ENCODE results near the gene ENO4. TPM values are rescaled to one million over a fixed set of nuclear protein-coding genes. Genes with fewer than 3 reads are reported as not detected.

The ENO4 gene
- total RNA-seq, 1 experiment from 2014 or later, result not detected

DNA sequence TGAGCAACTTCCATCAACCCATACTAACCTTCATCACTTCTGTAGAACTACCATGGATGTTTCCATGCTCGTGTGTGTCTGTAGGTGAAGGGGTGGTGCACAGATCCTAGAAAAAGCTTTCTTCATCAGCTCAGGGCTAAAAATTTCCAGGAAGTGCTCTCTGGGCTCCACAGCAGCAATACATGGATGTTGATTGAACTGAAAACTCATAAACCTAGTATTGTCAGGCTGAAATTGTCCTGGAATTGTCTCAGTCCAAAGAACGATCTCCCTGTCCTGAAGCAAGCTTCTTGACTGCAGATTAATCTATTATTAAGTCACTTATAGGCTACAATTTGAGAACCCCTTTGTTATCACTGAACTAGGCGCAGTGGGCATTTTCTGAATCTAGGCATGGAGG is 39.8 kb downstream of the ENO4 start:
- H3K27me3 ChIP-seq (replicated peaks), result no peaks in the 10 kb centered on the region
- H3K27ac ChIP-seq, result peak overlapping the region; percentile 59
- H3K4me1 ChIP-seq (replicated peaks), result peaks cover 31% of the 10 kb centered on the region
- H3K36me3 ChIP-seq, result peaks cover 12% of the 10 kb centered on the region
- no peak overlapping the region for H3K4me3 ChIP-seq
- no peaks in the 10 kb centered on the region for H3K9me3 ChIP-seq (replicated peaks)
- DNase-seq (ENCODE audit: low read depth in 1 of 2, low spot score in 2 of 2), result no peak

DNA sequence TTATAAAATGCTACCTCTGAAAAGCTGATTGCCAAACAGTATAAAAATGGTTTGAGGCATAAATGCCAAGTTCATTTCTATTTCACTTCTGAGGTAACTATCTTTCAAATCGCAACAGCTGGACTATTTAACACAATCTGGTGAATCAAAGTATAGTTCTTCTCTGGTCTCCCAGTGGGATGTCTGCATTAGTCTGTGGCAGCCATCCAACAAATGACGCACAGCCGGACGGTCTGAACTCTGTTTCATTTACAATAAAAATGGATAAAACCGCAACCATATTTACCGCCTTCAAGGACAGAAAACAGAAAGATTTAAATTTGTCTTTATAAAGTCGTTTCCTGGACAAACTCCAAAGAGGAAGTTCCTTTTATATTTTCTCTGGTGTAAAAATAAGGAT is 41.9 kb downstream of the ENO4 start:
- DNase-seq (ENCODE audit: low read depth in 1 of 2, low spot score in 2 of 2), result peak; percentile 71 to 78
- Histone ChIP-seq H3K36me3 (0 out of 2 replicates have a peak, but pooled peaks cover 10% of the 10 kb centered on the region), H3K4me3 (no peak overlapping the region), H3K9me3 (replicated peaks) (no peaks in the 10 kb centered on the region), H3K27me3 (replicated peaks) (no peaks in the 10 kb centered on the region), H3K27ac (no peak overlapping the region), H3K4me1 (replicated peaks) (peaks cover 31% of the 10 kb centered on the region)

DNA sequence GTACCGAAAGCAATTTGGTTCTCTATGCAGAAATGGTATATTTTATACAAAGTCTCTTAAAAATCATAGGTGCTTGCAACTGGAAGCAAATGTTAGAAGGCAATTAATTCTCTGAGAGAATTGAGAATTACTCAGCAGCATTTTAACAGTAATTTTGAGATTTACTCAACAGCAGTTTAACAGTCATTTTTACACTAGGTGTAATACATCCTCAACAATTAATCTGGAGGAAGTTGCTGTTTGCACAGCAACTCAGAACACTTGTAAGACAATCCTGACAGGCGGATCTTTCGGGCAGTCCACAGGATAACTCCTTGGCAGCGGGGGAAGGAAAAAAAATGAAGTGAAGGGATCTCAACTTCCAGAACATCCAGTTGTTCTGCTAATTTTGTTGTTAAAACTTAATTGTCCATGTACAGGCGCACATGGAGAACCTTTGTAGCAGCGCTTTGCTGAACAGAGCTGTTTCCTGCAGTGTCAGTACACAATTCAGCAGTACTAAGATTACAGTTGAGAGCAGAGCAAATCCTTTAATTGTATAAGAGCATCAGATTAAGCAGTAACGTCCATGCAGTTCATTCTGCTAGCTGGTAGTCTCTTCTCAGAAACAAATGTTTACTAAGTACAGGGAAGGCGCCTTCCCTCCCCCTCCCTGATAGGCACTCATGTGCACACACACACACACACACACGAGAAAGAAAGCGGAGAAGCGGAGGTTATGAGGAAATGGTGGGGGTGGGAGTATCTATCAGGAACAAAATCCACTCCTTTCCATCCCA is 43.8 kb downstream of the ENO4 start:
- H3K9me3 ChIP-seq (replicated peaks), result no peaks in the 10 kb centered on the region
- no peak for DNase-seq (ENCODE audit: low read depth in 1 of 2, low spot score in 2 of 2)
- peaks cover 4% of the 10 kb centered on the region; the same call in 1 of the 2 replicates for H3K36me3 ChIP-seq
- H3K4me3 ChIP-seq, result no peak overlapping the region
- peaks cover 28% of the 10 kb centered on the region for H3K4me1 ChIP-seq (replicated peaks)
- no peaks in the 10 kb centered on the region for H3K27me3 ChIP-seq (replicated peaks)
- H3K27ac ChIP-seq, result no peak overlapping the region

DNA sequence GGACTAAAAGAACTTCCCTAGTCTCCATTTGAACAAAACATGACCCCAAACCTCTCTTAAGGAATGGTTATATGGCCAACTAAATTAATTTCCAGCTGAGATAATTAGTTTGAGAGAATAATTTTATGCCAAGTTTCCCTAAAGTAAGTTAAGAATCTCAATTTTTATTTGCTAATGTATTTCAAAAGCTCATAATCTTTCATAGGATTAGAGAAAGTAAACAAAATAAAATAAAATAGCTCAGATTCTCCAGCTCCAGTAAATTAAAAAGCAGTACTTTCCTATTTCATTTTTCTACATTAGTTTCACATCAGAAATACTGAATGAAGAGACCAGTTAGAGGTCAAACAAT is 44.4 kb downstream of the ENO4 start:
- no peak overlapping the region for H3K27ac ChIP-seq
- H3K9me3 ChIP-seq (replicated peaks), result no peaks in the 10 kb centered on the region
- H3K4me3 ChIP-seq, result no peak overlapping the region
- DNase-seq (ENCODE audit: low read depth in 1 of 2, low spot score in 2 of 2), result no peak
- H3K36me3 ChIP-seq, result peaks cover 4% of the 10 kb centered on the region; the same call in 1 of the 2 replicates
- H3K4me1 ChIP-seq (replicated peaks), result peaks cover 22% of the 10 kb centered on the region
- no peaks in the 10 kb centered on the region for H3K27me3 ChIP-seq (replicated peaks)

DNA sequence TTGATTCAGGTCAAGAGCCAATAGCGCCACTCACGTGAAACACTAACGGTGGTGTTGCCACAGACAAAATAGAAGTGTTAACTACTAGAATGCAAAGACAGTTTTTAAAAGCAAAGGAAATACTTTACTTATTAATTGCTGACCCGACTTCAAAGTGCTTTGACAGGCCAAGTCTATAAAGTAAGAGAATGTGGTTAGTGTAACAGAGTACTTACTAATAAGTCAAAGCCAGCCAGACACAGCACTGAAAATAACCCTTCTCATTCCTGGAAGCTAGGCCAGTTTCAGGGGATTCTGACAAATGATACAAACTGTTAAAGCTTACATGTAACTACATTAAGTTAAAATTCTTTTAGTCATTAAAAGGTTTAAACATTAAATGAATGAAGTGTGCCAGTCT is 50.3 kb downstream of the ENO4 start:
- Histone ChIP-seq H3K27ac (no peak overlapping the region), H3K4me3 (no peak overlapping the region), H3K27me3 (replicated peaks) (no peaks in the 10 kb centered on the region), H3K36me3 (peaks cover 10% of the 10 kb centered on the region), H3K4me1 (replicated peaks) (no peaks in the 10 kb centered on the region), H3K9me3 (replicated peaks) (no peaks in the 10 kb centered on the region)
- no peak for DNase-seq (ENCODE audit: low read depth in 1 of 2, low spot score in 2 of 2)

DNA sequence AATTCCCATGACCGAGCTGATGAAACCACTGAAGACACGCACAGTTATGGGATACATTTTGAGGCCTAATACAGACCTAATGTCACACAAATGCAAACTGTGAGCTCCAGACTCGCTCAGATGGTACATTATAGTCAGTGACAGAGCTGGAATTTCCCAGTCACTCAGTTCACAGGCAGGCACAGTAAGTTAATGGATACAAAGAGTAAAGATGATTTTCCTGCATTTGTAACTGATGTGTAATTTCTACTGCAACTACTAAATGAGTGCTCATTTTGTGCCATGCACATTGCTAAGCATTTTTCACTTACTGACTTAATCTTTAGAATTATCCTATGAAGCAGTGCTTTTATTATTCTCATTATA is 56.5 kb downstream of the ENO4 start:
- Histone ChIP-seq H3K27ac (no peak overlapping the region), H3K4me3 (no peak overlapping the region), H3K4me1 (replicated peaks) (no peaks in the 10 kb centered on the region), H3K36me3 (peaks cover 14% of the 10 kb centered on the region), H3K27me3 (replicated peaks) (no peaks in the 10 kb centered on the region), H3K9me3 (replicated peaks) (no peaks in the 10 kb centered on the region)
- DNase-seq (ENCODE audit: low read depth in 1 of 2, low spot score in 2 of 2), result no peak

DNA sequence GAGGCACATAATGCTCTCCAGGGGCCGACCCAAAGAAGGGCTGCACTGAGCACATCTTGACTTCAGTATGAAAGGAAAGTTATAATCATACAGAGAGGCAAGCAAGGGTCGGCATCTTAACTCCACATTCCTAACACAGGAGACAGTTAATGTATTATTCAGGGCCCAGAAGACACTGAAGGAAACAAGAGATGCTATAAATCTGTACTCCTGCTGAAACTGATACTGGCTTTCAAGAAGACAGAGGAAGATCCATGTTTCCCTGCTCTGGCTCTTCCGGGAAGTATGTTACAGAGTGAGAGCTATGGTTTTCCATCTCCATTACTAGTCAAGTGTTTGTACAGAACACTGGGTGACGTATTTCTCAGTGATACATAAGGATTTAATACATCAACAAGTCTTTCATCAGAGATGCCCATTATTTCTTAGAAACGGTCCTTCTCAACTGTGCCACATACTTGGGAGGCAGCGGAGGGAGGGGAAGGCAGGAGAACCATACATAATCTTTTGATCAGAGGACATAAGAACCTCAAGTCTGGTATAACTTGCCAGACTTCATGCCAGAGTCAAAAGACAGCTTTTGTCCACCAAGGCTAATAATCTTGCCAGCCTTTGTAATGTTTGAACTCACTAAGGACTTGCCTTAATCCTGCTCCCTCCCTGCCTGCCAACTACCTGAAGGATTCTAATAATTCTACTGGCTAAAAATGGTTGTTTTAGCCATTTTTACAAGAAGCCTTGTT is 58.1 kb downstream of the ENO4 start:
- no peaks in the 10 kb centered on the region for H3K4me1 ChIP-seq (replicated peaks)
- H3K27ac ChIP-seq, result no peak overlapping the region
- no peaks in the 10 kb centered on the region for H3K27me3 ChIP-seq (replicated peaks)
- peaks cover 23% of the 10 kb centered on the region for H3K36me3 ChIP-seq
- no peak for DNase-seq (ENCODE audit: low read depth in 1 of 2, low spot score in 2 of 2)
- H3K9me3 ChIP-seq (replicated peaks), result no peaks in the 10 kb centered on the region
- no peak overlapping the region for H3K4me3 ChIP-seq

DNA sequence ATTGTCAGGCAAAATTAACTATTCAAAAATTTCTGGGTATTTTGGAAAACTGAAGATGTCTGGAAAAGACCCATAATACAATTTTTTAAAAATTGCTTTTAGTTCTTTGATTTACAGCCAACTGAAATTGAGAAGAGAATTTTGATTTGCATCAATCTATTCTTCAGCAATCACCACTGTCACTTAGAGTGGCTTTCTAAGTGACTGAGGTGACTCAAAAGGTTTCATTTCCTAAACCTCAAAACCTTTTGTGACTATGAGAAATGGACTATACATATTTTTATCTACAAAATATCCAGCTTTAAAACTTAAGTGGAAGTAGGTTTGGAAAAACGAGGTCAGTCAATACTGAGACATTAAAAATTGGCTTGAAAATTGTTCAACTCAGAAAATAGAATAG is 60.0 kb downstream of the ENO4 start:
- H3K9me3 ChIP-seq (replicated peaks), result no peaks in the 10 kb centered on the region

DNA sequence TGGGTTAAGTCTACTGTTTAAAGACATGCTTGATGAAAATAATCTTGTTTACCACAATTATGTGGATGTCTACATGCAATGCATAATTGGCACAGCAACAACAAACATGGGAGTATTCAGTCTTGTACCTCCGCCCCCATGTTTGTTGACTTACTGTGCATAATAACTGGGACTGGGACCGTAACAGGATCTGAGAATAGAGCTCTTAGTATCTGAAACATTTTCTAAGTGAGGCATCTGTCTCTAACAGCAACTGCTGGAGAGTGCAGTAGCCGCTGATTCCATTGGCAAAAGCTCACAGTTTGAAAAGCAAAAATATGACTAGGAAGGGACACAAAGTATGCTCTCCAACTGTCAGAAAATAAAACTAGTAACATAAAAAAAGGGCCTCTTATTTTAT is 61.6 kb downstream of the ENO4 start:
- no peak overlapping the region for H3K27ac ChIP-seq
- H3K27me3 ChIP-seq (replicated peaks), result no peaks in the 10 kb centered on the region
- no peaks in the 10 kb centered on the region for H3K9me3 ChIP-seq (replicated peaks)
- H3K36me3 ChIP-seq, result peaks cover 40% of the 10 kb centered on the region
- no peak overlapping the region for H3K4me3 ChIP-seq
- no peak for DNase-seq (ENCODE audit: low read depth in 1 of 2, low spot score in 2 of 2)
- H3K4me1 ChIP-seq (replicated peaks), result no peaks in the 10 kb centered on the region

More for the DNA sequence above, 60.0 kb downstream of the ENO4 start:
- no peak for DNase-seq (ENCODE audit: low read depth in 1 of 2, low spot score in 2 of 2)
- H3K27ac ChIP-seq, result no peak overlapping the region
- H3K36me3 ChIP-seq, result peaks cover 31% of the 10 kb centered on the region
- no peak overlapping the region for H3K4me3 ChIP-seq
- no peaks in the 10 kb centered on the region for H3K4me1 ChIP-seq (replicated peaks)
- no peaks in the 10 kb centered on the region for H3K27me3 ChIP-seq (replicated peaks)

DNA sequence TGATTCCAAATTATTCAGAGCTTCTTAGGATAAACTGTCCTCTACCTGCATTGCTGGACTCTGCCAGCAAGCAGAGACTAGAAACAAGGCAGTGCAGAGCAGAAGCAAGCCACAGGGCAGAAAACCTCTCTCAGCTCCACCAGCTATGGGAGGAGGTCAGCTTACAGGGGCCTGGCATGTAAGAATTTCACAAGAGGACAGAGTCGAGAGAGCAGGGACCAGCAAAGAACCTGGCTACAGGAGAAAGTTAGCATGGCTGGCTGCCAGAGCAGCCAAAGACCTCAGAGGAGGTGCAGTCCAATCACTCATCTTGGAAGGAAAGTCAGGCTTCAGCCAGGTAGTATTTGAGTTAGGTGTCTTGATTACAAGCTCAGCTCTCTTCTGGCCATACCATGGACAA is 62.9 kb downstream of the ENO4 start:
- no peak for DNase-seq (ENCODE audit: low read depth in 1 of 2, low spot score in 2 of 2)
- Histone ChIP-seq H3K4me1 (replicated peaks) (no peaks in the 10 kb centered on the region), H3K36me3 (peaks cover 43% of the 10 kb centered on the region), H3K27me3 (replicated peaks) (no peaks in the 10 kb centered on the region), H3K4me3 (no peak overlapping the region), H3K27ac (no peak overlapping the region), H3K9me3 (replicated peaks) (no peaks in the 10 kb centered on the region)

DNA sequence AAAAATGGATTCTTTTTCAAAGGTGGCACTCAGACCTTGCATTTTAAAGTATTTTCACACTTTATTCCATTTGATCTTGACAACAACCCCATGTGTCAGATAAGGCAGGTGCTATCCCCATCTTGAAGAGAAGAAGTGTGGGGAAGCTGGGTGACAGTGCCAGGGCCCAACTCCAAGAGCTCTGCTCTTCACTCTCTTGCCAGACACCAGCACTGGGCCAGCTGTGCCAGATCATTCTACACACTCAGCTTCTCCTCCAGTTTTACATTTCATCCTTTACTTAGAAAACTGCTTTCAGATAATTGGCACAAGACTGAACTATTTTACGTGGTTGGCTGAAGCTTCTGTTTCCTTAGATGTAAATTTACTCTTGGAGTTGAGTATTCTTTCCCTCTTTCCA is 64.4 kb downstream of the ENO4 start:
- Histone ChIP-seq H3K4me3 (no peak overlapping the region), H3K27ac (no peak overlapping the region), H3K9me3 (replicated peaks) (no peaks in the 10 kb centered on the region), H3K4me1 (replicated peaks) (no peaks in the 10 kb centered on the region), H3K36me3 (peaks cover 45% of the 10 kb centered on the region), H3K27me3 (replicated peaks) (no peaks in the 10 kb centered on the region)
- DNase-seq (ENCODE audit: low read depth in 1 of 2, low spot score in 2 of 2), result no peak

DNA sequence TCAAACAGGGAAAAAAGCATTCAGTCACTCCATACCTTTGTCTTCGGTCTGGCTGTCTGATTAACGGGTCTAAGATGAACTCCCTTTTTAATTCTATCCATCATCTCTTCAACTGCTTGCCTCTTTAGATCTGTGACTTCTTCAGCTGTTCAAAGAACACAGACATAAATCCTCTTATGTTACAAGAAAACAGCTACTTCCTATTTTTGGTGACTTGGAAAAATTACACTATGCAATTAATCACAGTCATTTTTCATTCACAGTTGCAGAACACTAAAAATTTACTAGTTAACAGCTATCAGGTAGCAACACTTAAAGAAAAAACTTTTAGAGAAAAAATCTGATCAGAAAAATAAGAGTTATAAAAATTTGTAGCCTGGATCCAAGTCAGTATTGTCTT is 66.0 kb downstream of the ENO4 start:
- no peak overlapping the region for H3K4me3 ChIP-seq
- H3K27me3 ChIP-seq (replicated peaks), result no peaks in the 10 kb centered on the region
- DNase-seq (ENCODE audit: low read depth in 1 of 2, low spot score in 2 of 2), result no peak
- no peaks in the 10 kb centered on the region for H3K9me3 ChIP-seq (replicated peaks)
- H3K4me1 ChIP-seq (replicated peaks), result no peaks in the 10 kb centered on the region
- no peak overlapping the region for H3K27ac ChIP-seq
- H3K36me3 ChIP-seq, result peaks cover 47% of the 10 kb centered on the region

DNA sequence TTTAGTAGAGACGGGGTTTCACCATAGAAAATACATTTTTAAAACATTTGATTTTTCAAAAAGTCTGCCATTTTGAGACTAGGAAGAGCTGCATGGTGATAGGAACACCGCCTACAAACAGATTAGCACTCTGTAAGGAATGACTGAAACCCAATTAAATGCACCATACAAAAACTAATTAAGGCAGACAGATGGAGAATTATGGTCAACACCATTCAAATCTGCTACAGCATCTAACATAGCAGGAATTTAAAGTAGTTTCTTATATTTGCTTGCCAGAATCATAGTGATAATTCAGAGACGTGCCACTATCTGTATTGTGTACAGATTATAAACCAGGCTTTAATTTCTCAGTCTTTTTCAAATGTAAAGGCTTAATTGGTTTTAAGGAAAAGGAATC is 68.2 kb downstream of the ENO4 start:
- Histone ChIP-seq H3K4me1 (replicated peaks) (no peaks in the 10 kb centered on the region), H3K4me3 (no peak overlapping the region), H3K27ac (no peak overlapping the region), H3K9me3 (replicated peaks) (no peaks in the 10 kb centered on the region), H3K36me3 (peaks cover 44% of the 10 kb centered on the region), H3K27me3 (replicated peaks) (no peaks in the 10 kb centered on the region)
- no peak for DNase-seq (ENCODE audit: low read depth in 1 of 2, low spot score in 2 of 2)

DNA sequence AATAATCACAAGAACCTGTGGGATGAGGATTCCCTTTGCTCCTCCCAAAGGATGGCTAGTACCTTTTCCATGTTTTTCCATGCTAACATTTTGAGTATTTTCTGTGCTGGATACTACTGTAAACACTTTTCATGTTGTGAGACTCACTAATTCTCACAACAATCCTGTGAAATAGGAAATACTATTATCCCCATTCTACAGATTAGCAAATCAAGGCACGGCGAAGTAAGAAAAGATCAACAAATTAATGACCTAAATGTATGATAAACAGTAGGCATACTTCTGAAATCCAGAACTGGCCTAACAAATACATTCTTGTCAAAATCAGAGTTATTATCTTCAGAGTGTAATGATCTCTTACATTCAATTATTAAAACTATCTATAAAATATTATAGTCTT is 69.3 kb downstream of the ENO4 start:
- peaks cover 40% of the 10 kb centered on the region for H3K36me3 ChIP-seq

More for the DNA sequence above, 69.3 kb downstream of the ENO4 start:
- Histone ChIP-seq H3K4me1 (replicated peaks) (no peaks in the 10 kb centered on the region), H3K4me3 (no peak overlapping the region), H3K9me3 (replicated peaks) (no peaks in the 10 kb centered on the region), H3K27ac (no peak overlapping the region), H3K27me3 (replicated peaks) (no peaks in the 10 kb centered on the region)
- no peak for DNase-seq (ENCODE audit: low read depth in 1 of 2, low spot score in 2 of 2)
